Measurements from ENCODE around the gene AGAP1. TPM values are rescaled to one million over a fixed set of nuclear protein-coding genes. Genes with fewer than 3 reads are reported as not detected.
"Not testable (repeated sequence)": the region's sequence is repeated elsewhere in the genome, so short reads cannot be mapped to it uniquely, and the experiment has no call there.

Gene AGAP1
- total RNA-seq, 2 donors from 2014 or later, result 16.1 to 40.1 TPM

- no peaks in the 10 kb centered on the region for H3K27me3 ChIP-seq (replicated peaks; ENCODE audit: insufficient read depth)
- 74% methylated on average over 8 of the region's 8 CpGs for WGBS
- intact Hi-C loops (cut with DNase I), result no loop called here
- no peak overlapping the region for H3K4me3 ChIP-seq
- no peaks in the 10 kb centered on the region for H3K36me3 ChIP-seq
- TF ChIP-seq, protein P1, sequence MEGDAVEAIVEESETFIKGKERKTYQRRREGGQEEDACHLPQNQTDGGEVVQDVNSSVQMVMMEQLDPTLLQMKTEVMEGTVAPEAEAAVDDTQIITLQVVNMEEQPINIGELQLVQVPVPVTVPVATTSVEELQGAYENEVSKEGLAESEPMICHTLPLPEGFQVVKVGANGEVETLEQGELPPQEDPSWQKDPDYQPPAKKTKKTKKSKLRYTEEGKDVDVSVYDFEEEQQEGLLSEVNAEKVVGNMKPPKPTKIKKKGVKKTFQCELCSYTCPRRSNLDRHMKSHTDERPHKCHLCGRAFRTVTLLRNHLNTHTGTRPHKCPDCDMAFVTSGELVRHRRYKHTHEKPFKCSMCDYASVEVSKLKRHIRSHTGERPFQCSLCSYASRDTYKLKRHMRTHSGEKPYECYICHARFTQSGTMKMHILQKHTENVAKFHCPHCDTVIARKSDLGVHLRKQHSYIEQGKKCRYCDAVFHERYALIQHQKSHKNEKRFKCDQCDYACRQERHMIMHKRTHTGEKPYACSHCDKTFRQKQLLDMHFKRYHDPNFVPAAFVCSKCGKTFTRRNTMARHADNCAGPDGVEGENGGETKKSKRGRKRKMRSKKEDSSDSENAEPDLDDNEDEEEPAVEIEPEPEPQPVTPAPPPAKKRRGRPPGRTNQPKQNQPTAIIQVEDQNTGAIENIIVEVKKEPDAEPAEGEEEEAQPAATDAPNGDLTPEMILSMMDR (IDR thresholded peaks at IDR 0.05), result no peak
- TF ChIP-seq POLR2AphosphoS5 (IDR thresholded peaks at IDR 0.05) (no peak), POLR2A (IDR thresholded peaks at IDR 0.05) (no peak)
- no peak for DNase-seq (ENCODE audit: low spot score)
- H3K4me1 ChIP-seq (replicated peaks), result no peaks in the 10 kb centered on the region
- no peaks in the 10 kb centered on the region for H3K9me3 ChIP-seq
- H3K27ac ChIP-seq, result no peak overlapping the region
Observed at GRCh38 chr2:235940330-235940729, 446.5 kb downstream of the AGAP1 start.

- no peak for DNase-seq (ENCODE audit: low spot score)
- H3K27me3 ChIP-seq (replicated peaks; ENCODE audit: insufficient read depth), result no peaks in the 10 kb centered on the region
- H3K27ac ChIP-seq, result no peak overlapping the region
- no peaks in the 10 kb centered on the region for H3K4me1 ChIP-seq (replicated peaks)
- 96% methylated on average over 10 of the region's 10 CpGs for WGBS
- H3K4me3 ChIP-seq, result no peak overlapping the region
- no peaks in the 10 kb centered on the region for H3K9me3 ChIP-seq
- TF ChIP-seq POLR2A (IDR thresholded peaks at IDR 0.05) (no peak), POLR2AphosphoS5 (IDR thresholded peaks at IDR 0.05) (no peak)
- TF ChIP-seq, protein P1 (IDR thresholded peaks at IDR 0.05), result no peak
- intact Hi-C loops (cut with DNase I), result no loop called here
- H3K36me3 ChIP-seq, result no peaks in the 10 kb centered on the region
Observed at GRCh38 chr2:235944591-235944990, 450.7 kb downstream of the AGAP1 start.

- Histone ChIP-seq H3K4me1 (replicated peaks) (no peaks in the 10 kb centered on the region), H3K27me3 (replicated peaks; ENCODE audit: insufficient read depth) (no peaks in the 10 kb centered on the region), H3K9me3 (no peaks in the 10 kb centered on the region), H3K27ac (no peak overlapping the region), H3K4me3 (no peak overlapping the region), H3K36me3 (no peaks in the 10 kb centered on the region)
- TF ChIP-seq, protein P1 (IDR thresholded peaks at IDR 0.05), result no peak
- no peak for TF ChIP-seq POLR2AphosphoS5 (IDR thresholded peaks at IDR 0.05)
- no peak for TF ChIP-seq POLR2A (IDR thresholded peaks at IDR 0.05)
- WGBS, result 83% methylated on average over 11 of the region's 11 CpGs
- intact Hi-C loops (cut with DNase I), result no loop called here
- DNase-seq (ENCODE audit: low spot score), result no peak
Observed at GRCh38 chr2:235945608-235946140, 451.8 kb downstream of the AGAP1 start.

DNA sequence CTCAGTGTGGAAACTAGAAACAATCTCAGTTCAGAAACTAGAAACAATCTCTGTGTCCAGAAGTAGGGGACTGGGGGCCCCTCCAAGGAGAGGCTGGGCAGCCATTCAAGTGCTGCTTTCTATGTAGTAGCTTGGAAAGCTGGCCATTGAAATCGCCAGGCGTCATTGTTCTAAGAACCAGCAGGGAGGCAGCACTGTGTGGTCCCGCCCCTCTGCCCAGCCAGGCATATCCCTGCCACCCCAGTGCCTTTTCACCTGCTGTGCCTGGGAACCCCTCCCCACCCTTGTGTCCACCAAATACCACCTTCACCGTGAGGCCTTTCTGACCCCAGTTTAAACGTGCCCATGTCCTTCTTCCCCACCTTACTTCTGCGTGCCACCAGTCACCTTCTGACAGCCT, 452.7 kb downstream of the AGAP1 start:
- intact Hi-C loops (cut with DNase I), result no loop called here
- no peak for DNase-seq (ENCODE audit: low spot score)
- TF ChIP-seq, protein P1 (IDR thresholded peaks at IDR 0.05), result no peak
- TF ChIP-seq POLR2AphosphoS5 (IDR thresholded peaks at IDR 0.05), result no peak
- TF ChIP-seq POLR2A (IDR thresholded peaks at IDR 0.05), result no peak
- Histone ChIP-seq H3K27me3 (replicated peaks; ENCODE audit: insufficient read depth) (no peaks in the 10 kb centered on the region), H3K4me1 (replicated peaks) (no peaks in the 10 kb centered on the region), H3K27ac (no peak overlapping the region), H3K4me3 (no peak overlapping the region), H3K9me3 (no peaks in the 10 kb centered on the region), H3K36me3 (no peaks in the 10 kb centered on the region)
- 96% methylated on average over 6 of the region's 6 CpGs for WGBS

DNA sequence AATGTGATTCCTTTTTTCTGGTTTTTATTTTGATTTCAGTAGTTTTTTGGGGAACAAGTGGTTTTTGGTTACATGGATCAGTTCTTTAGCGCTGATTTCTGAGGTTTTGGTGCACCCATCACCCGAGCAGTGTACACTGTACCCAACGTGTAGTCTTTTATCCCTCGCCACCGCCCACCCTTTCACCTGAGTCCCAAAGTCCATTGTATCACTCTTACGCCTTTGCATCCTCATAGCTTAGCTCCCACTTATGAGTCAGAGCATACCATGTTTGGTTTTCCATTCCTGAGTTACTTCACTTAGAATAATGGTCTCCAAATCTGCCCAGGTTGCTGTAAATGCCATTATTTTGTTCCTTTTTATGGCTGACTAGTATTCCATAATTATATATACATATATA, 453.2 kb downstream of the AGAP1 start:
- H3K4me1 ChIP-seq (replicated peaks), result not testable (repeated sequence)

More for the DNA sequence above, 453.2 kb downstream of the AGAP1 start:
- H3K27ac ChIP-seq; H3K9me3 ChIP-seq; H3K27me3 ChIP-seq (replicated peaks; ENCODE audit: insufficient read depth); H3K4me3 ChIP-seq; DNase-seq (ENCODE audit: low spot score); intact Hi-C loops (cut with DNase I); H3K36me3 ChIP-seq: not testable (repeated sequence)
- WGBS, result 78% methylated on average over 6 of the region's 6 CpGs
